Neutrophil (primary cell): ENCODE measurements around the gene RCBTB2.

ENCODE experiments used
- H3K27ac ChIP-seq: fragments of 200-600 bp; sonication (generic); 2 replicates; pipeline ENCODE4 v1.5.1; 2016; ENCODE audit warnings: mild to moderate bottlenecking, moderate library complexity
- H3K27me3 ChIP-seq: fragments of 200-600 bp; sonication (generic); 2 replicates; pipeline ENCODE4 v1.6.0; 2016; ENCODE audit warnings: mild to moderate bottlenecking
- H3K36me3 ChIP-seq: fragments of 200-600 bp; sonication (generic); 2 replicates; pipeline ENCODE4 v1.5.1; 2017
- H3K4me1 ChIP-seq, 2 experiments: fragments of 200-600 bp in 1 of 2; sonication (generic) in 1 of 2; 1 replicate in 1 of 2; 2 replicates in 1 of 2; pipeline versions ENCODE4 v1.5.1 to v1.6.1; 2013 to 2016; ENCODE audit warnings: low read depth in 1 of 2, low read length in 1 of 2, mild to moderate bottlenecking in 1 of 2, moderate library complexity in 1 of 2; ENCODE audit not compliant: control insufficient read depth in 1 of 2, insufficient read depth in 1 of 2
- H3K4me3 ChIP-seq, 2 experiments: fragments of 200-600 bp in 1 of 2; sonication (generic) in 1 of 2; 1 replicate in 1 of 2; 2 replicates in 1 of 2; pipeline ENCODE4 v1.5.1; 2013 to 2016; ENCODE audit warnings: low read depth in 1 of 2, low read length in 1 of 2, mild to moderate bottlenecking in 1 of 2, moderate library complexity in 1 of 2
- H3K9me3 ChIP-seq: fragments of 200-600 bp; sonication (generic); 2 replicates; pipeline ENCODE4 v1.5.1; 2016
- CTCF ChIP-seq: fragments of 200-600 bp; sonication (generic); IDR thresholded peaks from 2 replicates; pipeline ENCODE4 v1.5.1; 2016; ENCODE audit warnings: antibody characterized with exemption

RCBTB2 gene

DNA sequence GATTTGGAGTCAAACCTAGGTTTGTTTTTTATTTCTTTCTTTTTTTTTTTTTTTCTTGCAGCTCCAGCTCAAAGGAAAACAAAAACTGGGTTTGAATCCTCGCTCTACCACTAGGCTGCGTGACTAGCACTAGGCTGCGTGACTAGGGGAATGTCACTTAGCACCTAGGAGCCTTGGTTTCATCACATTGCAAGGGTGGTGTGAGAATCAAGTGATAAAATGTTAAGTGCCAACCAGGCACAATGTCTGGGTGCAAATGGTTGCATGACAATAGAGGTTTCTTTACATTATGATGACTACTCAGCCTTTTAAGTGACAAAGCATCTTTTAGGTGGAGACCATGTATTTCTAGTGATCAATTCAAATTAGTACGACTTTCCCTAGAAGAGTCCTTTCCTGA, 27.9 kb downstream of the RCBTB2 start:
- TF ChIP-seq CTCF: no peak
- Histone ChIP-seq H3K36me3 (peaks cover 21% of the 10 kb centered on the region), H3K27ac (peak overlapping the region; percentile 94), H3K27me3 (no peaks in the 10 kb centered on the region), H3K9me3 (no peaks in the 10 kb centered on the region), H3K4me1 (peaks cover 47 to 49% of the 10 kb centered on the region in 2 experiments), H3K4me3 (peak overlapping the region in 1 of 2 experiments; percentile 47)

DNA sequence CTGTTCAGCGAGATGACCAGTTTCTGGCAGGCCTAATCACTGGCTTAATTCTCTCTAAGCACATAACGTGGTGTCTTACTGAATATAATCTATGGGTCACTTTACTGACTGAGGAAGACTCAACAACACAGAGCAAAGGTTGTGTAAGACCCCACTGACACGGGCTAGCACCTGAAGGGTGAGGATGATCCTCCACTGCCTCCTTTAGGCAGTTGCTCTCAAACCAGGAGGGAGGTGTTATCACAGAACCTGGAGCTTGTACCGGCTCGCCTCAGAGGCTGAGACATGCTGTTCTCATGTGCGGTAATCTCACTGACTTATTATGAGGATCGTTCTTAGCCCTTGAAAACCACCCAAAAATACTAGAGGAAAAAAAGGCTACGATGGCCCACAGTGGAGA, 28.3 kb downstream of the RCBTB2 start:
- Histone ChIP-seq H3K27ac (peak overlapping the region; percentile 94), H3K9me3 (no peaks in the 10 kb centered on the region), H3K36me3 (peaks cover 18% of the 10 kb centered on the region), H3K4me3 (no peak overlapping the region), H3K27me3 (no peaks in the 10 kb centered on the region), H3K4me1 (peaks cover 49 to 50% of the 10 kb centered on the region in 2 experiments)
- TF ChIP-seq CTCF: no peak

DNA sequence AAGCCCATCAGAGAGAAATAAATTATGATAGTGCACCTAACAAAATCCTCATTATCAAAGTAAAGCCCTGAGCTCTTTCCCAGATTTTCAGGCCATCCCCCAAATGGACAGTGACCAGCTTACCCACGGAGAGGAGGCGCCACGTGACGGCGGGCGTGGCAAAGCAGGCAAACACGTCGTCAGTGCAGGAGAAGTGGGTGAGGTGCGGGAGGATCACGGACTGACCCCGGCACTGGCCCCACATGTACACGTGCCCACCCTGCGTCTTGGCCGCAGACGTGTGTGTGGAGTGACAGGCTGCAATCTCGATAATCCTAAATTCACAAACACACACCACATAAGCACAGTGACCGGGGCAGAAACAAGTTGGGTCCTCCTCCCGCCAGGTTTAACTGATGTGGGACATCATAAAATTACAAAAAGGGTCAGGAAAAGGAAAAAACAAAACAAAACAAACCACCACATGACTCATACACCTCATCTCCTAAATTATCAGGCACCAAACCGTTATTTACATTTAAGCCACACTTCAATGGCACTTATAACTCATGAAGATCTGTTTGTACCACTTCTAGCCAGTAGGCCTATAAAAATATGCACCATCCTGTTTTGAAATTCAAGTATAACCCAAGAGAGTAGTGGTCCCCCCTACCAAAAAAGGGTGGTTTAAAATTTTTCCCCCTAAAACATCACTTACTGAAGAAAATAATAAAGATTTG, 30.1 kb downstream of the RCBTB2 start:
- no peak for TF ChIP-seq CTCF
- H3K9me3 ChIP-seq: no peaks in the 10 kb centered on the region
- H3K27me3 ChIP-seq: no peaks in the 10 kb centered on the region
- peaks cover 15% of the 10 kb centered on the region for H3K36me3 ChIP-seq
- no peak overlapping the region for H3K4me3 ChIP-seq
- peaks cover 49 to 50% of the 10 kb centered on the region in 2 experiments for H3K4me1 ChIP-seq
- H3K27ac ChIP-seq: peak overlapping the region; percentile 94

DNA sequence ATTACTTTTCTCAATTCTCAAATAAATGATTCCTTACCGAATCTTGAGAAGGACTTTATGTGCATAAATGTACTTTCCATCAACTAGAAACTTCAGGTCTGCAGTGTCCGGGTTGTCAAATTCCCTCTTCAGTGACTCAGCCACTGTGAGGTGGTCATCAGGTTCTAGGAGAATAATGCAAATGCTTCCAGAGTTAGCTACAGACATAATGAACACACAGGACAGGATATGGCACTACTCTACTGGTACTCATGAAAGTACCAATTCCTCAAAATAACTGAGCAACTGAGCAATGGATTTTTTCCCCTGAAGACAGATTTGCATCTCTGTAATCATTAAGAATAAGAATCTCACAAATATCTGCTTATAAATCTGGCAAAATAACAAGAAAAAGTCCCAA, 31.2 kb downstream of the RCBTB2 start:
- H3K4me1 ChIP-seq: peaks cover 44 to 45% of the 10 kb centered on the region in 2 experiments
- H3K27ac ChIP-seq: peak overlapping the region; percentile 81
- no peaks in the 10 kb centered on the region for H3K9me3 ChIP-seq
- H3K36me3 ChIP-seq: peaks cover 22% of the 10 kb centered on the region
- H3K4me3 ChIP-seq: no peak overlapping the region
- H3K27me3 ChIP-seq: no peaks in the 10 kb centered on the region
- no peak for TF ChIP-seq CTCF

GRCh38 chr13:48500652-48501197, 32.2 kb downstream of the RCBTB2 start:
- TF ChIP-seq CTCF: no peak
- H3K27ac ChIP-seq: peak overlapping the region; percentile 81
- H3K4me3 ChIP-seq: peak overlapping the region; percentile 3 to 28
- H3K36me3 ChIP-seq: peaks cover 28% of the 10 kb centered on the region
- H3K9me3 ChIP-seq: no peaks in the 10 kb centered on the region
- peaks cover 34 to 35% of the 10 kb centered on the region in 2 experiments for H3K4me1 ChIP-seq
- H3K27me3 ChIP-seq: no peaks in the 10 kb centered on the region
